OCI-LY7 (cell line): ENCODE measurements around the gene FDCSP.

Source experiments
- EZH2phosphoT487 ChIP-seq: fragments of 200-600 bp; sonication (generic); IDR thresholded peaks from 2 replicates; pipeline ENCODE4 v1.6.1; 2018; ENCODE audit warnings: low read depth, borderline replicate concordance, mild to moderate bottlenecking, mixed run types, antibody characterized with exemption, low read length, moderate library complexity, mixed read lengths
- TF ChIP-seq, protein P1 (sequence below): fragments of 200-600 bp; sonication (generic); conservative IDR thresholded peaks from 2 replicates; pipeline ENCODE4 v1.5.1; 2014; ENCODE audit warnings: mild to moderate bottlenecking, antibody characterized with exemption, low read length, moderate library complexity, mixed read lengths

DNA sequence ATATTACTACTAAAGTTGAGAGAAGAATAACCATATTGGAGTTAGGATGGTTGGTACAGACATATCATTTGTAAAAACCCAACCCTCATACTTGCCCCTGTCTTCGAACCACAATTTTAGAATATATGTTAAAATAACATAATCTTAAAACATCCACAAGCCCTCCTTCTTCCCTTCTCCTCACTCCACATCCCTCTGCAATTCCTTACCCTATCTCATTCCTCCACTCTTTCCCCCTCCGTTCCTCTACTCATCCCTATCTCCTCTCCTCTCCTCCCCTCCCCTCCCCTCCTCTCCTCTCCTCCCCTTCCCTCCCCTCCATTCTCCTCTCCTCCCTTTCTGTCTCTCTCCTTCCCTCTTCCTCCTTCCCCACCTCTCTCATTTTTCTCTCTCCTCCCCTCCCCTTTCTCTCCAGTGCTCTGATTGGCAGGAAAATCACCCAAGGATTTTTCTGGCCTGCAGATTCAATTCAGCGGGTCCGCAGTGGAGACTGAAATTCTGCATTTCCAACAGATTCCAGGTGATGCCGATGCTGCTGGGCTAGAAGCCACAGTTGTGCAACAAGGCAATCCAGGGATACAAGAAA, 47.8 kb upstream of the FDCSP start:
- TF ChIP-seq, protein P1, sequence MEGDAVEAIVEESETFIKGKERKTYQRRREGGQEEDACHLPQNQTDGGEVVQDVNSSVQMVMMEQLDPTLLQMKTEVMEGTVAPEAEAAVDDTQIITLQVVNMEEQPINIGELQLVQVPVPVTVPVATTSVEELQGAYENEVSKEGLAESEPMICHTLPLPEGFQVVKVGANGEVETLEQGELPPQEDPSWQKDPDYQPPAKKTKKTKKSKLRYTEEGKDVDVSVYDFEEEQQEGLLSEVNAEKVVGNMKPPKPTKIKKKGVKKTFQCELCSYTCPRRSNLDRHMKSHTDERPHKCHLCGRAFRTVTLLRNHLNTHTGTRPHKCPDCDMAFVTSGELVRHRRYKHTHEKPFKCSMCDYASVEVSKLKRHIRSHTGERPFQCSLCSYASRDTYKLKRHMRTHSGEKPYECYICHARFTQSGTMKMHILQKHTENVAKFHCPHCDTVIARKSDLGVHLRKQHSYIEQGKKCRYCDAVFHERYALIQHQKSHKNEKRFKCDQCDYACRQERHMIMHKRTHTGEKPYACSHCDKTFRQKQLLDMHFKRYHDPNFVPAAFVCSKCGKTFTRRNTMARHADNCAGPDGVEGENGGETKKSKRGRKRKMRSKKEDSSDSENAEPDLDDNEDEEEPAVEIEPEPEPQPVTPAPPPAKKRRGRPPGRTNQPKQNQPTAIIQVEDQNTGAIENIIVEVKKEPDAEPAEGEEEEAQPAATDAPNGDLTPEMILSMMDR = no peak
- TF ChIP-seq EZH2phosphoT487 = no peak
